Pancreas (tissue), 10 donors: ENCODE data around the gene ZNF135. TPM values are rescaled to one million over a fixed set of nuclear protein-coding genes. Genes with fewer than 3 reads are reported as not detected.

Source experiments
- ATAC-seq, 4 donors: fragments of 200-7000 bp; cut with Tn5 transposase; one replicate each; pipeline versions ENCODE4 v1.8.0 to v1.9.1; 2020; ENCODE audit warnings: mild to moderate bottlenecking in 4 of 4, moderate library complexity in 4 of 4
- DNase-seq, 6 donors: peaks; one replicate each; pipeline ENCODE4 v3.0.0-alpha.2; 2020
- FAIRE-seq: peaks from 2 replicates; lab custom pipeline; 2012; peaks lifted over from hg19 to GRCh38; lab: Jason Lieb, UNC
- H3K27ac ChIP-seq, 4 donors: fragments of 200-600 bp; sonication (generic); 1 replicate in 3 of 4; 2 replicates in 1 of 4; pipeline versions ENCODE4 v1.5.0 to v1.8.0; 2020
- H3K27me3 ChIP-seq, 4 donors: fragments of 200-600 bp; one replicate each; pipeline ENCODE4 v1.8.0; 2021
- H3K36me3 ChIP-seq, 3 donors: fragments of 200-600 bp; sonication (generic) in 1 of 3; one replicate each; pipeline versions ENCODE4 v1.5.0 to v1.8.0; 2020 to 2021
- H3K4me1 ChIP-seq, 3 donors: fragments of 200-600 bp; one replicate each; pipeline ENCODE4 v1.8.0; 2021
- H3K4me3 ChIP-seq, 4 donors: fragments of 200-600 bp; sonication (generic) in 2 of 4; one replicate each; pipeline versions ENCODE4 v1.5.0 to v1.8.0; 2020 to 2021
- H3K9me3 ChIP-seq, 4 donors: fragments of 200-600 bp; one replicate each; pipeline ENCODE4 v1.8.0; 2021
- CTCF ChIP-seq, 4 donors: fragments of 200-600 bp; sonication (generic) in 3 of 4; IDR thresholded peaks; one replicate each; pipeline versions ENCODE4 v1.5.0 to v1.8.0; 2021; ENCODE audit warnings: antibody characterized with exemption in 4 of 4
- WGBS, 2 donors: extraction: QIAGEN DNeasy Blood & Tissue Kit; methylation state at CpG; one replicate each; pipeline ENCODE4 v1.1.7; 2013; 5-methylcytosine and 5-hydroxymethylcytosine counted together
- intact Hi-C, 3 donors: fragments of 100-400 bp; cut with DNase I; formaldehyde crosslinking; loops; one replicate each; pipeline versions ENCODE4 v1.11.1 to v1.14.2; 2022
- polyA plus RNA-seq, 2 donors: library from polyadenylated mRNA; stranded (reverse); fragments of 200-250 nt; gene quantifications; one replicate each; pipeline ENCODE4 v1.2.3, GENCODE V29; 2013
- total RNA-seq, 6 donors: library from RNA; stranded (reverse); fragmentation: NEBNext Ultra II Directional in 4 of 6; extraction: Animal tissue kit (Norgen Biotek cat#: 25700) in 4 of 6; gene quantifications; one replicate each; pipeline versions ENCODE4 v1.2.1 to v1.2.4, GENCODE V29; 2021 to 2023
- donor health status: healthy with polysubstance abuse.
- donor health status: DM: no; HTN: no; CAD: no; lungs with moderate emphysema.
- donor health status: DM: no; HTN: no; CAD: no.
- donor health status: control.
- donor health status: control.
- donor health status: Bipolar disorder and iron deficiency.
- donor health status: DM: yes; HTN: yes; CAD: no.
- donor health status: DM: no; HTN: no; CAD: no.
- donor health status: DM: no; HTN: no; CAD: no.
- donor health status: DM: yes; HTN: yes; CAD: no.

The ZNF135 gene
- total and polyA plus RNA-seq, 8 donors: 1.1 to 11.6 (median 2.2) TPM

GRCh38 chr19:58058467-58058866 lies 615 bp upstream of the ZNF135 start:
- no peak for ATAC-seq
- no peak for TF ChIP-seq CTCF (IDR thresholded peaks at IDR 0.05)
- Histone ChIP-seq H3K9me3 (peaks cover 0 to 3% (median 0%) of the 10 kb centered on the region in 4 donors), H3K4me3 (peak overlapping the region in 2 of 4 donors; percentile 53 to 55), H3K27ac (peak overlapping the region in 3 of 4 donors; percentile 46 to 80 (median 78)), H3K36me3 (no peaks in the 10 kb centered on the region), H3K27me3 (no peaks in the 10 kb centered on the region), H3K4me1 (no peaks in the 10 kb centered on the region)
- DNase-seq: no peak
- WGBS, 2 donors: 84 to 89% methylated on average over 13 of the region's 13 CpGs
- no peak for FAIRE-seq
- intact Hi-C loops: no loop called here

GRCh38 chr19:58059671-58060078 lies 593 bp downstream of the ZNF135 start:
- Histone ChIP-seq H3K4me3 (peak overlapping the region; percentile 35 to 55 (median 48)), H3K27ac (peak overlapping the region; percentile 46 to 80 (median 72)), H3K4me1 (no peaks in the 10 kb centered on the region), H3K36me3 (peaks cover 0 to 4% (median 0%) of the 10 kb centered on the region in 3 donors), H3K27me3 (no peaks in the 10 kb centered on the region), H3K9me3 (peaks cover 0 to 3% (median 0%) of the 10 kb centered on the region in 4 donors)
- WGBS, 2 donors: 15 to 17% methylated on average over 26 to 28 of the region's 28 CpGs
- no peak for FAIRE-seq
- intact Hi-C loops: no loop called here
- ATAC-seq: peak in 2 of 4 donors; percentile 13 to 19
- no peak for TF ChIP-seq CTCF (IDR thresholded peaks at IDR 0.05)
- DNase-seq: no peak

- H3K4me1 ChIP-seq: no peaks in the 10 kb centered on the region
- peak overlapping the region in 2 of 4 donors; percentile 53 to 55 for H3K4me3 ChIP-seq
- TF ChIP-seq CTCF (IDR thresholded peaks at IDR 0.05): no peak
- intact Hi-C loops: no loop called here
- no peak overlapping the region for H3K27ac ChIP-seq
- DNase-seq (no peak), FAIRE-seq (no peak), ATAC-seq (no peak)
- peaks cover 0 to 3% (median 0%) of the 10 kb centered on the region in 4 donors for H3K9me3 ChIP-seq
- H3K36me3 ChIP-seq: peaks cover 0 to 9% (median 0%) of the 10 kb centered on the region in 3 donors
- WGBS, 2 donors: 86 to 89% methylated on average over 24 of the region's 24 CpGs
- H3K27me3 ChIP-seq: no peaks in the 10 kb centered on the region
Measured at GRCh38 chr19:58060231-58060630, 1.1 kb downstream of the ZNF135 start.

- no peaks in the 10 kb centered on the region for H3K27me3 ChIP-seq
- H3K4me1 ChIP-seq: no peaks in the 10 kb centered on the region
- no peak for DNase-seq
- H3K27ac ChIP-seq: no peak overlapping the region
- no peak for ATAC-seq
- no peak overlapping the region for H3K4me3 ChIP-seq
- FAIRE-seq: no peak
- WGBS, 2 donors: 85 to 97% methylated on average over 3 of the region's 3 CpGs
- intact Hi-C loops: no loop called here
- no peaks in the 10 kb centered on the region for H3K9me3 ChIP-seq
- H3K36me3 ChIP-seq: peaks cover 0 to 18% (median 0%) of the 10 kb centered on the region in 3 donors
- no peak for TF ChIP-seq CTCF (IDR thresholded peaks at IDR 0.05)
Measured at GRCh38 chr19:58063712-58064111, 4.6 kb downstream of the ZNF135 start.

- Histone ChIP-seq H3K36me3 (peaks cover 0 to 18% (median 0%) of the 10 kb centered on the region in 3 donors), H3K4me1 (no peaks in the 10 kb centered on the region), H3K9me3 (no peaks in the 10 kb centered on the region), H3K27me3 (no peaks in the 10 kb centered on the region), H3K4me3 (no peak overlapping the region), H3K27ac (no peak overlapping the region)
- no peak for FAIRE-seq
- TF ChIP-seq CTCF (IDR thresholded peaks at IDR 0.05): no peak
- intact Hi-C loops: no loop called here
- no peak for DNase-seq
- 85 to 96% methylated on average over 15 of the region's 15 CpGs for WGBS, 2 donors
- no peak for ATAC-seq
Measured at GRCh38 chr19:58067240-58067912, 8.3 kb downstream of the ZNF135 start.
